HG02678 (cell line): ENCODE results near the gene TRIO.
A peak's percentile ranks its signal among the peaks of the same experiment; 100 is the strongest.

Source experiments
- ATAC-seq: cut with Tn5 transposase; IDR thresholded peaks from one replicate; pipeline ENCODE4 v1.9.1; 2021; ENCODE audit warnings: mild to moderate bottlenecking, moderate library complexity; ENCODE audit not compliant: unreplicated experiment

TRIO gene

GRCh38 chr5:14204785-14205321 is 61.7 kb downstream of the TRIO start:
- ATAC-seq, result no peak

- ATAC-seq, result no peak
Observed at GRCh38 chr5:14206028-14206725, 63.0 kb downstream of the TRIO start.

GRCh38 chr5:14207428-14207827 is 64.3 kb downstream of the TRIO start:
- peak; percentile 26 for ATAC-seq

- ATAC-seq, result peak; percentile 53
Observed at GRCh38 chr5:14208071-14209021, 65.2 kb downstream of the TRIO start.

- ATAC-seq, result no peak
Observed at GRCh38 chr5:14209222-14209822, 66.2 kb downstream of the TRIO start.

- ATAC-seq, result no peak
Observed at GRCh38 chr5:14209836-14210235, 66.7 kb downstream of the TRIO start.

GRCh38 chr5:14210729-14211128 is 67.6 kb downstream of the TRIO start:
- ATAC-seq, result no peak

- ATAC-seq, result peak; percentile 38
Observed at GRCh38 chr5:14211818-14212803, 69.0 kb downstream of the TRIO start.

- peak; percentile 36 for ATAC-seq
Observed at GRCh38 chr5:14212838-14213237, 69.7 kb downstream of the TRIO start.

- no peak for ATAC-seq
Observed at GRCh38 chr5:14213253-14213652, 70.1 kb downstream of the TRIO start.

GRCh38 chr5:14213813-14214585 is 70.9 kb downstream of the TRIO start:
- peak; percentile 37 for ATAC-seq

- no peak for ATAC-seq
Observed at GRCh38 chr5:14215901-14216300, 72.8 kb downstream of the TRIO start.

- no peak for ATAC-seq
Observed at GRCh38 chr5:14216372-14216771, 73.2 kb downstream of the TRIO start.

GRCh38 chr5:14216902-14217301 is 73.8 kb downstream of the TRIO start:
- ATAC-seq, result no peak

- no peak for ATAC-seq
Observed at GRCh38 chr5:14217587-14217986, 74.4 kb downstream of the TRIO start.

GRCh38 chr5:14218011-14218410 is 74.9 kb downstream of the TRIO start:
- ATAC-seq, result no peak

- ATAC-seq, result no peak
Observed at GRCh38 chr5:14218480-14218879, 75.3 kb downstream of the TRIO start.

GRCh38 chr5:14218897-14219573 is 75.9 kb downstream of the TRIO start:
- ATAC-seq, result no peak
